Skin epidermis (tissue), 12 donors: ENCODE results near the gene BTN1A1.
"Not testable (repeated sequence)": the region's sequence is repeated elsewhere in the genome, so short reads cannot be mapped to it uniquely, and the experiment has no call there.

ENCODE experiments used
- H3K27ac ChIP-seq, 21 experiments: fragments of 200-600 bp; sonication (generic) in 11 of 21; one replicate each; pipeline ENCODE4 v1.5.0; 2020; ENCODE audit warnings: mild to moderate bottlenecking in 3 of 21, inconsistent platforms in 2 of 21, moderate library complexity in 2 of 21
- H3K4me3 ChIP-seq, 7 experiments: fragments of 200-600 bp; sonication (generic) in 2 of 7; one replicate each; pipeline ENCODE4 v1.5.0; 2020; ENCODE audit warnings: inconsistent platforms in 2 of 7, mild to moderate bottlenecking in 2 of 7, moderate library complexity in 1 of 7

BTN1A1 gene

DNA sequence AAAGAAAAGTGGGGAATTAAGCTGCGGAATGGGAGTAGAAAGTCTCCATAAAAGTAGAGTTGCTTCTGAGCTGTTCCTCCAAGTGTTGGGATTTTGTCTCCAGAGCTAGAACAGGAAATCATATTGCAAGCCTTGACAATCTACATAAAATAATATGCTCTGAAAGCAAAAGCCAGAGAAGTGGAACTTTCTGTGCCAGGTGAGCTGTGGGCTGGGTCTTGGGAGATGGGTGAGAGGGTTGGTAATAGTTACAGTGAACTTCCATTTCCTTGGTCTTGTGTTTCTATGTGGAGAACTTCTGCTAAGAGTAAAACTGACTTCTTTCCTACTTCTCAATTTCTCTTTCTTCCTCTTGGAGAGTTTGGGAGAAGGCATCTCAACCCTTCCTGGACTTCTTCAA, 31.8 kb downstream of the BTN1A1 start:
- Histone ChIP-seq H3K27ac (peak overlapping the region in 9 of 21 experiments; percentile 4 to 84 (median 61)), H3K4me3 (no peak overlapping the region)

DNA sequence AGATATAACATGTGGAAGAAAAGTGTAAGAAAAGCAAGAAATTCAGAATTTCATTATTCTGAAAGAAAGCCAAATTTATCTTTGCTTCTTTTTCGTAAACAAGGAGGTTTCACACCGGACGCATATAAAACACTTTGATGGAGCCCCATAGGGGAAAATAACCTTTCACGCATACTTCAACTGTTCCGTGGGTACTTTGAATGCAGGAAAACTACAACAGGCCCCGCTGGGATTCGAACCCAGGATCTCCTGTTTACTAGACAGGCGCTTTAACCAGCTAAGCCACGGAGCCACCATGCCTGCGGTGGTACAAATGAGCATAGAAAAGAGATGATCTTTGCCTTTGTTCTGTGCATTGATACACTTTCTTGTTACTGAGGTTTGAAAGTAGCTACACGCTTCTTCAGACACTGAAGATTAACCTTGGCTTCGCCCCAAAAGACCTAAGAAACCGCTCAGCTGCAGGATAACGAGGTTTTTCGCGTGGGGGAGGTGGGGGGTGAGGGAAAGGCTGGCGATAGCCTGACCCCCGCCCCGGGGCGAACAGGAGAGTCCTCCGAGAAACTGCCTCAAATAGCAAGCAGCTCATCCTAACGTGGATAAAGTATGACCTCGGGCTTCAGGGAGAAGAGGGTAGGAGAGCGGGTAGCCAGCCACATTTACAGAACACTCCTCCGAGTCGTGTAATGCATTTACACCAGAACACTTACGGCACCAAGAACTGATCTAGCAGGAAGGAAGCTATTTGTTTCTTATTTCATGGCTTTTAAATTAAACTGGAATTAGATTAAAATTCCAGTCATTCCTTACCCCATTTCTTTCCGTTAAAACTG, 32.8 kb downstream of the BTN1A1 start:
- H3K4me3 ChIP-seq: peak overlapping the region; percentile 35 to 59 (median 50)
- H3K27ac ChIP-seq: peak overlapping the region in 20 of 21 experiments; percentile 4 to 87 (median 66)

DNA sequence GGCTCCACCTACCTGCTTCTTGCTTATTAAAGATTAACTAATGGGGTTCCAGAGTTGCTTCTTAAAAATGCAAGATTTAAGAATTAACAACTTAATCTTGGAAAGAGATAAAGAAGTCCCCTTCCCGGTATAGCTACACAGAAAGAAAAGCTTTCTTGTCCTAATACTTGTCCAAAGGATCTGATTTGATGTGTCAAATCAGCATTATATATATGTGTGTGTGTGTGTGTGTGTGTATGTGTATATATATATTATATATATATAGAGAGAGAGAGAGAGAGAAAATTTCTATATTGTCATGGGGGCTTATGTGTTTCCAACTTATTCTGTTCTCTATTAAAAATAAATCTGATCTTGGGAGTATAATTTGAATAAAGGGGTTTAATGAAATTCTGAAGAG, 33.4 kb downstream of the BTN1A1 start:
- Histone ChIP-seq H3K4me3 (peak overlapping the region; percentile 35 to 59 (median 50)), H3K27ac (peak overlapping the region in 19 of 21 experiments; percentile 4 to 87 (median 68))

DNA sequence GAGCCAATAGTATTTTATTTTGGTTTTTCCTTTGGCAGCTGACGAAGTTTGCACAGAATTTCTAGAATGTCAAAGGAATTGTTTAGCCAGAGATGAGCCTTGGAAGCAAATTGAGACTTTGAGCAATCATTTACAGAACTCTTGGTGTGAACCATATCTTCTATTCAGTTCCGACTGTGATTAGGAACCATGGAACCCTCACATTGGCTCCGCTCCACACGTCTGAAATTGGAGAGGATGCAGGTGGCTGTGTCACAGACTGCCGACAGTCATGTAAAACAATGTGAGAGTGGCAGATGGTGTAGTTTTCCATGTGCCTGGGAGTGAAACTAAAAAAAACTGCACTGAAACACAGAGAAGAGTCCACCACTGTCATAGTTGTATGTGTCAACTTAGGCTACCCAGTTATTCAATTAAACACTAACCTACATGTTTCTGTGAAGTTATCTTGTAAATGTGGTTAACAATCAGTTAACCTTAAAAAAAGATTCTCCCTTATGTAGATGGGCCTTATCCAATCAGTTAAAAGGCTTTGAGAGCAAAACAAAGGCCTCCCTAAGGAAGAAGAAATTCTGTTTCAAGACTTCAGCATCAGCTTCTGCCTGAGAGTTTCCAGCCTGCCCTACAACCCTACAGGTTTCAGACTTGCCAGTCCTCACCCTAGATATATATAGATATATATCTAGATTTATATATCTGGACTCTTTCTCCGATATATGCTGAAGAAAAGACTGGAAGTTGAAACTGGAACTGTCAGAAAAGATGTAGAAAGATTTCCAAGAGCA, 34.8 kb downstream of the BTN1A1 start:
- no peak overlapping the region for H3K27ac ChIP-seq
- no peak overlapping the region for H3K4me3 ChIP-seq

DNA sequence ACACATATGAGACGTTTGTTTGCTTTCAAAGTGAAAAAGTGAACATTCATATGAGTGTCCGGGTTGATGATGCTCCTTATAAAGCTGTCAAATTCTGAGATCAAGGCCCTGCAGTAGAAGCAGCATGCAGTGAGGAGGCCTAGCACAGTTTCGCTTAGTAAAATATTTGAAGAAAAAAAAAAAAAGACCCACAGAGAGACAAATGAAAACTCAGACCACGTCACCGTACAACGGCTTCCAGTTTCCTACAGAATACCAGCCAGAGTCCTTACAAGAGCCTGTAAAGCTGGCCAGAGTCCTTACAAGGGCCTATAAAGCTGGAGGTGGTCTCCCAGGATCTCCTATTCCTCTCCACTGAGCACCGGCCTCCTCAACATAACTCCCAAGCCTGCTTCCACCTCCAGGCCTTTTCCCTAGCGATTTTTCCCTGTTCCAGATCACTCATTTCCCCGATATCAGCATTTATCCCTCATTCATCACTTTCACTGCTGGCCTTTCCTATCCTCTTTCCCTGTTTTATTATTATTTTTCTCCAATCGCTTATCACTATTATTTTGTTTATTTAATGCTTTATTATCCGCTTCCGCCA, 36.6 kb downstream of the BTN1A1 start:
- H3K4me3 ChIP-seq: peak overlapping the region; percentile 67 to 91 (median 77)

DNA sequence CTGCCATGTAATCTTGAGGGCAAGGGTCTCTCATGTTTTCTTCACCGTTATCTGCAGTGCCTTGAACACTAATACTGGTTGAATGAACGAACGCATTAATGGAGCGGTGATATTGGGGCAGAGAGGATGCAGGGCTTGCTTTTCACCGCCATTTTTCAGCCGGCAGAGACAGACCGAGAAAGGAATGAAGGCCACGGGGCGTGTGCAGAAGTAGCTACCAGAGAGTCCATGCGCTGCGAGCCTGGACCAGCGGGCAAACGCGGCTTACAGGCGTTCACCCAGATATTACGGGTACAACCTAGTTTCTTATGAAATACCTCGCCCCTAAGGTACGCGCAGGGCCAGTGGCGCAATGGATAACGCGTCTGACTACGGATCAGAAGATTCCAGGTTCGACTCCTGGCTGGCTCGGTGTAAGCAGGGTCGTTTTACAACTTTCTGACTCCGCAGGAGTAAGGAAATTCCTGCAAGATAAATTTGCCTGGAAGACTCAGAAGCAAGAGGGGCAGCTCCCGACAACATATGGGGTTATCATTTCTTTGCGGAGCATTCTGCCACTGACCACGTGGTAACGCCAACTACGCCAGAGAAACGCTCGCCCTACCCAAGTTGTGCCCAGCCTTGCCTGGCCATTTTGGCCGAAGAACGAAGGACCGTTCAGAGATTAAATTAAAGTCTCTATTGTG, 37.2 kb downstream of the BTN1A1 start:
- Histone ChIP-seq H3K27ac (peak overlapping the region in 20 of 21 experiments; percentile 81 to 97 (median 92)), H3K4me3 (peak overlapping the region; percentile 67 to 91 (median 77))

More for the DNA sequence above, 36.6 kb downstream of the BTN1A1 start:
- peak overlapping the region; percentile 25 to 97 (median 91) for H3K27ac ChIP-seq

DNA sequence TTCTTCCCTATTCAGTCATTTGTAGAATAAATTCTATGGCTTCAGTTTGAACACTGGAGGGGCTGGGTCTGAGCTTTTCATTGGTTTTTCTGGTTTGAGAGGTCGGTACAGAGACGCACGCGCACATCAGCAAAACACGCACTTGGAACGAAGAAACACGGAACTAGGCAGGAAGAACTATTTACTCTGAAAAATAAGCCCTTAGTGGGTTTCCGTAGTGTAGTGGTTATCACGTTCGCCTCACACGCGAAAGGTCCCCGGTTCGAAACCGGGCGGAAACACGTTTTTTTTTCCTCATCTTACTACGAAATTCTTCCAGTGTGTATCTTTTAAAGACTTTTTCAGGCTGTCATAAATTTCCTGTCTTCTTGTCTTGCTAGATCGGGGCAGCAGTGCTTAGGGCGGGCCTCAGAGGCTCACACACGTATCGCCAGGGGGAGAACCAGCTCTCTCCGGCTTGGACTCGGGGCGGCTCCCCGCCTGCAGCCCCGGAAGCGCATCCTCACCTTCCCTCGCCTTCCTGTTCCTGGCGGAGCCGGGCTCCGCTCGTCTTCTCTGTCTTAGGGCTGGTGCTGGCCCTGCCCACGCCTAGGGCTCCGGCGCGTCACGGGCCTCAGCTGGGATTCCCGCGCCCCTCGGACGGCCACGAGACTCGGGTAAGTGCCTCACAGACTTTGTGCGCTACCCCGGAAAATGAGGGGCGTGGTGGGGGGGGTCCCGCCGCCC, 37.9 kb downstream of the BTN1A1 start, which contains the start of gene HMGN4:
HMGN4 (plus strand) TSS at position 521 of the 726 bp plus-strand sequence. CDS start 6,841 bp downstream, outside the sequence.
- peak within 1 kb of the TSS; percentile 65 to 97 (median 91) for H3K27ac ChIP-seq
- H3K4me3 ChIP-seq: peak within 1 kb of the TSS; percentile 67 to 91 (median 77)

DNA sequence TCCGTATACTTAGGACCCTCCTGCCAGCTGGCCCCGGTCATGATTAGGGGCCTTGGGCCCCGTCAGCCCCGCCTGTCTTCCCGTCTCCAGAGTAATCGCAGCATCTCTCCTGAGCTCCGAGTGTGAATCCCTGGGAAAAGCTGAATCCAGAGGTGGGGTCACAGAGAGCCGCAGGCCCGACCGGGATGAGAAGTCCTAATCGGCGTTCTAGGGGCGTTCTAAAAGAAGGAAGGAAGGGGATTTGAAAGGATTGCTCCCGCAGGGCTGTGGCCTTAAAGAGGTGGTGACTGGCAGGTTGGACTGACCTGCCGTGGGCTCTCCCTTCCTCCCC, 38.4 kb downstream of the BTN1A1 start:
- peak overlapping the region; percentile 65 to 97 (median 91) for H3K27ac ChIP-seq
- peak overlapping the region; percentile 67 to 91 (median 77) for H3K4me3 ChIP-seq

DNA sequence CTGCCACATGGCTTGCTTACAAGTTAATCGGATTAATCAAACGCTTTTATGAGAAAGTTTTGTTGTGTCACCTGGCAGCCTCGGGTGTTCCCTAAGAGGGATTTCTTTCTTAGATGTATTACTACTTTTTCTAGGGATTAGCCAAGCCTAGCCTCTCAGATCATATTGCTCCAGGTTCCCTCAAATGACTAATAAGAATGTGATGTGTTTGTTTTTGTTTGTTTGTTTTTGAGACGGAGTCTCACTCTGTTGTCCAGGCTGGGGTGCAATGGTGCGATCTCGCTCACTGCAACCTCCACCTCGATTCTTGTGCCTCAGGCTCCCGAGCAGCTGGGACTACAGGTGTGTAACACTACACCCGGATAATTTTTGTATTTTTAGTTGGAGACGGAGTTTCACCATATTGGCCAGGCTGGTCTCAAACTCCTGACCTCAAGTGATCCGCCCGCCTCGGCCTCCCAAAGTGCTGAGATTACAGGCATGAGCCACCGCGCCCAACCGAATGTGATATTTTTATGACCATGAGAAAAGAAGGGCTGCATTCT, 39.0 kb downstream of the BTN1A1 start:
- Histone ChIP-seq H3K27ac (peak overlapping the region in 17 of 21 experiments; percentile 81 to 97 (median 92)), H3K4me3 (peak overlapping the region; percentile 67 to 91 (median 77))

DNA sequence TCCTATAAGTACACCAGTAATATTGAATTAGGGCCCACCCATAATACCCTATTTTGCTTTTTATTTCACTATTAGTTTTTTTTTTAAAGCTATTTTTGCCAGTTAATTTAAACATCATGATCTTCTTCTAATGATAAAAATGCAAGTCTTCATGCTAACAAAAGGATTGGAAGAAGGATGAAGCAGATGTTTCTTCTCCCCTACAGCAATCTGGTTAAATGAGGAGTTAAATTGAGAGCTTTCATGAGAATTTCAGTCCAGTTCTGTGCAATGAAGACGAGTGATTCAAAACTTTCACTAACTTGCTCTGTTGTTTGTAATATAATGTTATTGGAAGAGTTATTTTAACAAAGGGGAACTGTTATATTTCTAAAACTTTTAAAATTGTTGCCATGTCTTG, 41.5 kb downstream of the BTN1A1 start:
- no peak overlapping the region for H3K27ac ChIP-seq
- H3K4me3 ChIP-seq: no peak overlapping the region

DNA sequence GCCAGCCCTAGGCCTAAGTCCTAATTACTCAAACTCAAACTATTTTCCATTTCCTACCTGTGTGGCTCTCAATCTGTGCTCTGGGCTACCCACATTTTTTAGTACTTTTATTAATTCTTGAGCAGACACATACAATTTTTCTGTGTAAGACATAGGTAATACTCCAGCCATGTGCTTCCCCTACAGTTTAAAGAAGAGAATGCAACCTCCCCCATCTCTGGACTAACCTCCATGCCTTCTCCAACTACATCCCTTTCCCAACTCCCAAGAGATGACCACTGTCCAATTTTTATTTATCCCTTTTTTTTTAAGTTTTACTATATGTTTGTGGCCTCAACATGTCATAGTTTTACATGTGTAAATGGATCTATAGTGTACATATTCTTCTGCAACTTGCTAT, 43.9 kb downstream of the BTN1A1 start:
- no peak overlapping the region for H3K27ac ChIP-seq
- H3K4me3 ChIP-seq: no peak overlapping the region

DNA sequence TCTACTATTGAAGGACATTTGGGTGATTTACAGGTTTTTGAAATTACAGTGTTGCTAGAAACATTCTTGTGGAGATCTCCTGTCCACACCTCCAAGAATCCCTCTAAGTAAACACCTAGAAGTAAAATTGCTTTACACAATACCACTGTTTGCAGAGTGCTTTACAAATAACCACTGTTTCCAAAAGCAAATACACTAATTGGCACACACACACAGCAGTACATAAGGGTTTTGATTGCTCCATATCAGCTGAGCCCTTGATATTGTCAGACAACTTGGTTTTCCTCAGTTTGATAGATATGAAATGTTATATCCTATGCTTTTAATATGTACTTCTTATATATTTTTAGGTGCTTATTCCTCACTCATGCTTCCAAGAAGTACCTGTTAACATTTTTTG, 44.4 kb downstream of the BTN1A1 start:
- no peak overlapping the region for H3K27ac ChIP-seq
- H3K4me3 ChIP-seq: no peak overlapping the region

DNA sequence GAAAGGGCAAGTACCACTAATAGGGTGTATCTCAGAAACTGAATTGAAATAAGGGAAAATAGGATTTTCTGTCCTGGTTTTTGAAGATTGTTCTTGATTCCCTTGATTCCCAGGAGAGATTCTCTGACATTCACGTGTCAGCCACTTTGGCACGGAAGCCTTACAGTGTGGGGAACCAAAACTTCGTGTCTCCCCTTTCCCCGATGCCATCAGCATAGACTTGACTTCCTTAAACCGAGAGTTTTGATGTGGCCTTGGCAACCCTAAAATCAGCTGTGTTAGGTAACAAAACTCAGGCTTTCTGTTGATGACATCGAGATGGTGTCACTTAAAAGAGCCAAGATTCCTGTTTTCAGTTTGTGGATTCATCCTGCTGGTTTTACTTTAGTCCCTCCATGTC, 45.5 kb downstream of the BTN1A1 start:
- Histone ChIP-seq H3K4me3 (no peak overlapping the region), H3K27ac (no peak overlapping the region)

DNA sequence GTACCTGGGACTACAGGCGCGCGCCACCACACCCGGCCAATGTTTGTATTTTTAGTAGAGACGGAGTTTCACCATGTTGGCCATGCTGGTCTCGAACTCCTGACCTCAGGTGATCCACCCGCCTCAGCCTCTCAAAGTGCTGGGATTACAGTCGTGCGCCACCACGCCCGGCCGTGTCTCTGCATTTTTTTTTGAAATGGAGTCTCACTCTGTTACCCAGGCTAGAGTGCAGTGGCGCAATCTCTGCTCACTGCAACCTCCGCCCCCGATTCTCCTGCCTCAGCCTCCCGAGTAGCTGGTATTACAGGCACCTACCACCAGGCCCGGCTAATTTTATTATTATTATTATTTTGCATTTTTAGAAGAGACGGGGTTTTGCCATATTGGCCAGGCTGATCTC, 47.3 kb downstream of the BTN1A1 start:
- not testable (repeated sequence) for H3K27ac ChIP-seq, H3K4me3 ChIP-seq

DNA sequence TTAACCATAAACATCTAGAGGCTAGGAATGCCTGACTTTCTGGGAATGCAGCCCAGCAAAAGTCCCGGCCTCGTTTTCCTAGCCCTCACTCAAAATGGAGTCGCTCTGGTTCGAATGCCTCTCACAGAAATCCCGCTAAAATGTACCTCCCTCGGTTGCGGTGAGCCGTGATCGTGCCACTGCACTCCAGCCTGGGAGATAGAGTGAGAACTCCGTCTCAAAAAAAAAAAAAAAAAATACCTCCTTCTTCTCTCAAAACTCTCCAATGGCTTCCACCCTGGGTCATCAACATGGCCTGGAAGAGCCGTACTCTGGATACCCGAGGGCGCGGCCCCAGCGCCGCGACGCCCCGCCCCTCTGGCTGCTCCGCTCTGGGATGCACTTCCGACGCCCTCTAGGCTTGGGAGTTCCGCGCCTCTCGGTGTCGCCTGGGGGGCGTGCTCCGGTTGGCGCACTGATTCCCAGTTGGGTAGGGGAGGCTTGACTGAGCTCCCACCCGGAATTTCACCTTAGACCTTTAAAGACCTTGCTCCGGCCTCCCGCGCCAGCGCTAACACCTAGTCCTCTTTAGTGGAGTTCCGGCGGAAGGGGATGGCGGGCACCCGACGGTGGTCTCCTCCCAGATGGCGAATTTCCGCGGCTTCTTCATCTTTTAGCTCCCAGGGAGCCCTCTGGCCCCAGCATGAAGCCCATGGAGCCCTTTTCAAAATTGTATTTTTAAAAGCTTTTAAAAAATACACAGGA, 50.3 kb downstream of the BTN1A1 start:
- H3K27ac ChIP-seq: peak overlapping the region in 9 of 21 experiments; percentile 14 to 76 (median 35)

DNA sequence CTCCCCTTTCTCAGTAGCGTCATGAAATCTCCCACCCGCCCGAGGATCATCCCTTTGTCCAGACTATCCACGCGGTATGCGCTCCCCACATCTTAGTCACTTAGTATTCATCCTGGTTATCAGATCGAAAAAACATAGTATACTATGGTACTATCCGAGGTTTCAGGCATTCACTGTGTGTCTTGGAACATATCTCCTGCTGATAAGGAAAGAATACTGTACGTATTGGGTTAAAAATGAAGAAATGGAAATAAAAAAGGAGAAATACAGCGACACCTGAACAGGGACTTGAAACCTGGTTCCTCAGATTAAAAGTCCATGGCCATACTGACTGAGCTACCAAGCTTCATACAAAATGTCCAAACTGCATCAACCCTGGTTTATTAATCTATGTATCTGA, 52.1 kb downstream of the BTN1A1 start:
- no peak overlapping the region for H3K4me3 ChIP-seq
- H3K27ac ChIP-seq: no peak overlapping the region

More for the DNA sequence above, 50.3 kb downstream of the BTN1A1 start:
- peak overlapping the region; percentile 28 to 58 (median 44) for H3K4me3 ChIP-seq

DNA sequence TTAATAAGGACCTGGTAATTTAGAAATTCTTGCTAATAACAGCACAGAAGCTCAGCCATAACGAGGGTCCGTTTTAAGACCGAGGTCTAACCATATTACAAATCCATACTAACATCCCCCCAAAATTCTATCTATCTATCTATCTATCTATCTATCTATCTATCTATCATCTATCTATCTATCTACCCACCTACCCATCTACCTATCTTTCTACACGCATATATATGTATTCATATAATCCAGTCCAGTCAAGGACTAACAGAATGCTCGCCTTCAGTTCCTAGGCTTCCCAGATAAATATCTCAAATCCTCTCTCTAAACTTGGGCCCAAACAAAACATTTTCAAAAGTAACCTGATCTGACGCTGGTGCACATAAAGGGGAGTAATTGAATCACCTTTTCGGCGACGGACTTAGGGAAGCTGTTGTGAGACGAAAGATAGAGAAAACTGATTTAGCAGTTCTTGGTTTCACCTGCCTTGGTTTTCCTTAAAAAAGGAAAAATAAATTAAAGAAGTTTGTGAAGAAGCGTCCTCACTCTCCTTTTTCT, 52.6 kb downstream of the BTN1A1 start:
- Histone ChIP-seq H3K27ac (peak overlapping the region in 1 of 21 experiments; percentile 25), H3K4me3 (peak overlapping the region in 6 of 7 experiments; percentile 15 to 46 (median 34))

DNA sequence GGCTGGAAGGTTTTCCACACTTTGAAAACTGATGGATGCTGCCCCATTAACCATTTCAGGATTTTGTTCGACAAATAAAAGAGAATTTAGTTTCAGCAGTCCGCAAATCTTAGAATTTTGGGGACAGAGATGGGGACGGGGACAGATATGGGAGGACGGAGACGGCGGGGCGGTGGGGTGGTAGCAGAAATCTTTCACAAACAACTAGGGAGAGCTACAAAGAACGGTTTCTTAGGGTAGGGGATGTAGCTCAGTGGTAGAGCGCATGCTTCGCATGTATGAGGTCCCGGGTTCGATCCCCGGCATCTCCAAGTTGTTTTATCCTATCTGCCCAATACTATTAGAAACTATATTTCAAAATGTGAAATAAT, 53.1 kb downstream of the BTN1A1 start:
- peak overlapping the region; percentile 15 to 46 (median 34) for H3K4me3 ChIP-seq
- H3K27ac ChIP-seq: peak overlapping the region in 4 of 21 experiments; percentile 15 to 25 (median 21)
